Measurements from ENCODE around the gene IGFBP2. TPM values are rescaled to one million over a fixed set of nuclear protein-coding genes. Genes with fewer than 3 reads are reported as not detected.
"Not testable (repeated sequence)": the region's sequence is repeated elsewhere in the genome, so short reads cannot be mapped to it uniquely, and the experiment has no call there.

Gene IGFBP2
- total and polyA plus RNA-seq, 2 of the 8 experiments (the other 6 are each of a cell fraction or from before 2014, with no cell fraction given) = 326 to 782 TPM

DNA sequence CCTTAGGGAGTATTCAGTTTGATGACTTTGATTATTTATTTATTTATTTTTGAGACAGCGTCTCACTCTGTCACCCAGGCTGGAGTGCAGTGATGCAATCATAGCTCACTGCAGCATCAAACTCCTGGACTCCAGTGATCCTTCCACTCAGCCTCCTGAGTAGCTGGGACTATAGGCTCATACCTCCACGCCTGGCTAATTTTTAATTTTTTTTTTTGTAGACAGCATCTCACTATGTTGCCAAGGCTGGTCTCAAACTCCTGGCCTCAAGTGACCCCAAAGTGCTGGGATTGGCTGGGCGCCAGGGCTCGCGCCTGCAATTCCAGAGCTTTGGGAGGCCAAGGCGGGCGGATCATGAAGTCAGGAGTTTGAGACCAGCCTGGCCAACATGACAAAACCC is 35.4 kb upstream of the IGFBP2 start:
- not testable (repeated sequence) for H3K9ac ChIP-seq (replicated peaks in 1 of 4; ENCODE audit: extremely low read depth in 1 of 4, low read depth in 3 of 4, low read length in 3 of 4); H3K4me1 ChIP-seq (replicated peaks in 1 of 4; ENCODE audit: control insufficient read depth in 3 of 4, insufficient read depth in 4 of 4, low read length in 3 of 4); H3K36me3 ChIP-seq (ENCODE audit: control insufficient read depth in 2 of 4, insufficient read depth in 4 of 4, low read length in 3 of 4); H3K4me3 ChIP-seq (ENCODE audit: extremely low read depth in 1 of 4, insufficient read depth in 2 of 4, low read depth in 3 of 4, low read length in 4 of 4); H2BK5ac ChIP-seq (ENCODE audit: low read depth, low read length); FAIRE-seq; H3K27me3 ChIP-seq (replicated peaks in 1 of 4; ENCODE audit: control insufficient read depth in 3 of 4, extremely low read depth in 1 of 4, insufficient read depth in 3 of 4, low read length in 3 of 4); H4K8ac ChIP-seq (ENCODE audit: extremely low read depth, insufficient read depth, low read length); H4K91ac ChIP-seq (replicated peaks; ENCODE audit: insufficient read length, low read length); H3K56ac ChIP-seq (replicated peaks; ENCODE audit: insufficient read length, low read depth, low read length); DNase-seq (ENCODE audit: low read depth in 1 of 2, low spot score in 2 of 2); H3K18ac ChIP-seq (ENCODE audit: extremely low read depth, low read length); H2BK15ac ChIP-seq (ENCODE audit: low read length); H4K5ac ChIP-seq (ENCODE audit: insufficient read length, low read depth, low read length); H2AK5ac ChIP-seq (ENCODE audit: low read depth, low read length); H3K4ac ChIP-seq (replicated peaks; ENCODE audit: insufficient read length, low read depth, low read length); H4K20me1 ChIP-seq (replicated peaks in 1 of 2; ENCODE audit: control insufficient read depth in 1 of 2, insufficient read depth in 2 of 2, low read length in 2 of 2); H2AFZ ChIP-seq (ENCODE audit: low read length); H2BK12ac ChIP-seq (ENCODE audit: low read depth, low read length); H3K27ac ChIP-seq (ENCODE audit: low read depth, low read length); H3K79me2 ChIP-seq (ENCODE audit: control insufficient read depth in 1 of 2, insufficient read depth in 2 of 2, low read length in 2 of 2); H2BK120ac ChIP-seq (replicated peaks; ENCODE audit: low read depth, low read length); H3K4me2 ChIP-seq (ENCODE audit: insufficient read depth in 1 of 2, low read depth in 2 of 2, low read length in 2 of 2); H3K79me1 ChIP-seq (ENCODE audit: low read depth, low read length); H3K23ac ChIP-seq (ENCODE audit: insufficient read length); H3K14ac ChIP-seq (ENCODE audit: insufficient read length); H3K23me2 ChIP-seq (ENCODE audit: low read depth, low read length); H2BK20ac ChIP-seq (ENCODE audit: low read length); H3K9me3 ChIP-seq (ENCODE audit: insufficient read depth in 2 of 2, low read depth in 1 of 2, low read length in 1 of 2)
- ChIA-PET CTCF (ENCODE audit: partially characterized antibody) (interaction anchor here (0.9 to 1.9 kb wide), 2 partner anchors 48 to 78 kb away, joined by 3 to 6 read pairs; no protein-coding TSS in a partner anchor), POLR2A (ENCODE audit: partially characterized antibody) (interaction anchor here (0.6 to 1.5 kb wide), 3 partner anchors 9 to 66 kb away, joined by 3 to 6 read pairs (median 4); no protein-coding TSS in a partner anchor)
- WGBS, 2 experiments (ENCODE audit: extremely low coverage in 1 of 2, insufficient coverage in 1 of 2, insufficient read length in 1 of 2, insufficient replicate concordance in 2 of 2, low coverage in 1 of 2, low lambda C conversion rate in 2 of 2, missing lambda C conversion rate in 1 of 2) = 97% methylated on average over 7 of the region's 7 CpGs; no CpG with 5 or more reads in 1 of the 2 experiments

All from H1 (cell line).